Neural cell (in vitro differentiated cells): ENCODE results near the gene NCOA7.

ENCODE experiments used
- EP300 ChIP-seq: fragments of 450-650 bp; conservative IDR thresholded peaks from 2 replicates; pipeline ENCODE4 v1.6.1; 2014; ENCODE audit warnings: antibody characterized with exemption, mild to moderate bottlenecking, moderate library complexity; ENCODE audit not compliant: poor library complexity, severe bottlenecking
- EZH2 ChIP-seq: fragments of 200-600, 300-800 bp; shearing (Covaris generic), sonication (generic); IDR thresholded peaks from 2 replicates; pipeline ENCODE4 v1.6.1; 2014; ENCODE audit warnings: antibody characterized with exemption, low read length, borderline replicate concordance, mild to moderate bottlenecking; ENCODE audit not compliant: insufficient read depth, poor library complexity, severe bottlenecking
- MXI1 ChIP-seq: fragments of 450-650 bp; conservative IDR thresholded peaks from 2 replicates; pipeline ENCODE4 v1.6.1; 2014; ENCODE audit warnings: antibody characterized with exemption, mild to moderate bottlenecking; ENCODE audit not compliant: poor library complexity, severe bottlenecking
- POLR2AphosphoS5 ChIP-seq: IDR thresholded peaks from 2 replicates; pipeline ENCODE4 v1.6.1; 2012
- SMC3 ChIP-seq: fragments of 450-650 bp; conservative IDR thresholded peaks from 2 replicates; pipeline ENCODE4 v1.6.1; 2014; ENCODE audit warnings: antibody characterized with exemption, mild to moderate bottlenecking, moderate library complexity; ENCODE audit not compliant: poor library complexity
- TF ChIP-seq, protein P1 (sequence below): fragments of 450-650 bp; IDR thresholded peaks from 2 replicates; pipeline ENCODE4 v1.5.1; 2014; ENCODE audit warnings: antibody characterized with exemption, mild to moderate bottlenecking, moderate library complexity; ENCODE audit not compliant: poor library complexity, severe bottlenecking
- TF ChIP-seq, protein P2 (sequence below): IDR thresholded peaks from 2 replicates; pipeline ENCODE4 v1.6.1; 2012; ENCODE audit warnings: borderline replicate concordance

DNA sequence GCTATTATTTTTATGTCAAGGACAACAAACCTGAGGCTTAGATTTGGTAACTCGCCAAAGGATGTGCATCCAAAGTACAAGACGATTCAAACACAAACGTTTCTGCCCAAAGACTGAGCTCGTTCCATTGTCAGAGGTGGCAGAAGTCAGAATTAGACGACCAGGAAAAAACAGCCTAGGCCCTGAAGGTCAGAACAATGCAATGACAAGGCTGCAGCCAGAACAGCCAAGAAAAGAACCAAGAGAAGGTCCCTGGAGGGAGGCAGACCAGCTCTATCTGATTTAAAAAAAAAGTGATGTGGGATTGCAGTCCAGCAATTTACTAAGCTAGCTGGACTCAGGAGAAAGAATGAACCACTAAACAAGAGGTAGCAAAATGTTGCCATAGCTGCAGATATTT lies 54.2 kb downstream of the NCOA7 start:
- TF ChIP-seq, protein P1, sequence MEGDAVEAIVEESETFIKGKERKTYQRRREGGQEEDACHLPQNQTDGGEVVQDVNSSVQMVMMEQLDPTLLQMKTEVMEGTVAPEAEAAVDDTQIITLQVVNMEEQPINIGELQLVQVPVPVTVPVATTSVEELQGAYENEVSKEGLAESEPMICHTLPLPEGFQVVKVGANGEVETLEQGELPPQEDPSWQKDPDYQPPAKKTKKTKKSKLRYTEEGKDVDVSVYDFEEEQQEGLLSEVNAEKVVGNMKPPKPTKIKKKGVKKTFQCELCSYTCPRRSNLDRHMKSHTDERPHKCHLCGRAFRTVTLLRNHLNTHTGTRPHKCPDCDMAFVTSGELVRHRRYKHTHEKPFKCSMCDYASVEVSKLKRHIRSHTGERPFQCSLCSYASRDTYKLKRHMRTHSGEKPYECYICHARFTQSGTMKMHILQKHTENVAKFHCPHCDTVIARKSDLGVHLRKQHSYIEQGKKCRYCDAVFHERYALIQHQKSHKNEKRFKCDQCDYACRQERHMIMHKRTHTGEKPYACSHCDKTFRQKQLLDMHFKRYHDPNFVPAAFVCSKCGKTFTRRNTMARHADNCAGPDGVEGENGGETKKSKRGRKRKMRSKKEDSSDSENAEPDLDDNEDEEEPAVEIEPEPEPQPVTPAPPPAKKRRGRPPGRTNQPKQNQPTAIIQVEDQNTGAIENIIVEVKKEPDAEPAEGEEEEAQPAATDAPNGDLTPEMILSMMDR: no peak
- TF ChIP-seq EZH2 (no peak), SMC3 (no peak), MXI1 (no peak), POLR2AphosphoS5 (no peak), EP300 (no peak)
- TF ChIP-seq, protein P2, sequence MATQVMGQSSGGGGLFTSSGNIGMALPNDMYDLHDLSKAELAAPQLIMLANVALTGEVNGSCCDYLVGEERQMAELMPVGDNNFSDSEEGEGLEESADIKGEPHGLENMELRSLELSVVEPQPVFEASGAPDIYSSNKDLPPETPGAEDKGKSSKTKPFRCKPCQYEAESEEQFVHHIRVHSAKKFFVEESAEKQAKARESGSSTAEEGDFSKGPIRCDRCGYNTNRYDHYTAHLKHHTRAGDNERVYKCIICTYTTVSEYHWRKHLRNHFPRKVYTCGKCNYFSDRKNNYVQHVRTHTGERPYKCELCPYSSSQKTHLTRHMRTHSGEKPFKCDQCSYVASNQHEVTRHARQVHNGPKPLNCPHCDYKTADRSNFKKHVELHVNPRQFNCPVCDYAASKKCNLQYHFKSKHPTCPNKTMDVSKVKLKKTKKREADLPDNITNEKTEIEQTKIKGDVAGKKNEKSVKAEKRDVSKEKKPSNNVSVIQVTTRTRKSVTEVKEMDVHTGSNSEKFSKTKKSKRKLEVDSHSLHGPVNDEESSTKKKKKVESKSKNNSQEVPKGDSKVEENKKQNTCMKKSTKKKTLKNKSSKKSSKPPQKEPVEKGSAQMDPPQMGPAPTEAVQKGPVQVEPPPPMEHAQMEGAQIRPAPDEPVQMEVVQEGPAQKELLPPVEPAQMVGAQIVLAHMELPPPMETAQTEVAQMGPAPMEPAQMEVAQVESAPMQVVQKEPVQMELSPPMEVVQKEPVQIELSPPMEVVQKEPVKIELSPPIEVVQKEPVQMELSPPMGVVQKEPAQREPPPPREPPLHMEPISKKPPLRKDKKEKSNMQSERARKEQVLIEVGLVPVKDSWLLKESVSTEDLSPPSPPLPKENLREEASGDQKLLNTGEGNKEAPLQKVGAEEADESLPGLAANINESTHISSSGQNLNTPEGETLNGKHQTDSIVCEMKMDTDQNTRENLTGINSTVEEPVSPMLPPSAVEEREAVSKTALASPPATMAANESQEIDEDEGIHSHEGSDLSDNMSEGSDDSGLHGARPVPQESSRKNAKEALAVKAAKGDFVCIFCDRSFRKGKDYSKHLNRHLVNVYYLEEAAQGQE: no peak
